ENCODE results near the gene SPR.

DNA sequence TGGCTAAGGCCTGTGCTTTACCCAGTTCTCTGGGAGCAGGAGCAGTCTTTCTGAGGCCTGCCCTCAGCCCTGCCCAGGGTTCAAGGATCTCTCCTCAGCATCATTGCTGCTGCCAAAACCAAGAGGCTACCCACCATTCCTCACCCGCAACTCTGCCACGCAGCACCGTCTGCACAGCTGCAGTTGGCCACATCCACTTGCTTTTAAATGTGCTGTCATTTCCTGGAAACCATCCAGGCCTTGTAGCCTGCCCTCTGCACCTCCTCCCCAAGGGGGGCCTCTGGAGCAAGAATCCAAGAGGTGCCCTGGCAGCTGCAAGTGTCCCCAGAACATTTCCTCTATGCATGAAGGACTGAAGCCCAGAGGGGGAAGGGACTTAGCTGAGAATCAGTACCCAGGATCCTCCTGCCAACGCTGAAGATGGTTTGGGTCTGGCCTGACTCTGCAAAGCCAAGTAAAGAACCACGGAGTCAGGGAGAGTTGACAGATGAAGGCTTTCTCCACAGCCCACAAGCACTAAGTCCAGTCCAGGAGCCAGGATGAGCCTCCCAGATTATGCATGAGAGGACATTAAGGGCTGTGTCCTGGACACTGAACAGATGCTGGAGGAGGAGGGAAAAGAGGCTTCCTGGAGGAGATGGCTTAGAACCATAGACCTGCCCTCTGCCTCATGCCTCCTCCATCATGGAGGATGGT is 45.0 kb downstream of the SPR start:
- TF ChIP-seq, protein P1, sequence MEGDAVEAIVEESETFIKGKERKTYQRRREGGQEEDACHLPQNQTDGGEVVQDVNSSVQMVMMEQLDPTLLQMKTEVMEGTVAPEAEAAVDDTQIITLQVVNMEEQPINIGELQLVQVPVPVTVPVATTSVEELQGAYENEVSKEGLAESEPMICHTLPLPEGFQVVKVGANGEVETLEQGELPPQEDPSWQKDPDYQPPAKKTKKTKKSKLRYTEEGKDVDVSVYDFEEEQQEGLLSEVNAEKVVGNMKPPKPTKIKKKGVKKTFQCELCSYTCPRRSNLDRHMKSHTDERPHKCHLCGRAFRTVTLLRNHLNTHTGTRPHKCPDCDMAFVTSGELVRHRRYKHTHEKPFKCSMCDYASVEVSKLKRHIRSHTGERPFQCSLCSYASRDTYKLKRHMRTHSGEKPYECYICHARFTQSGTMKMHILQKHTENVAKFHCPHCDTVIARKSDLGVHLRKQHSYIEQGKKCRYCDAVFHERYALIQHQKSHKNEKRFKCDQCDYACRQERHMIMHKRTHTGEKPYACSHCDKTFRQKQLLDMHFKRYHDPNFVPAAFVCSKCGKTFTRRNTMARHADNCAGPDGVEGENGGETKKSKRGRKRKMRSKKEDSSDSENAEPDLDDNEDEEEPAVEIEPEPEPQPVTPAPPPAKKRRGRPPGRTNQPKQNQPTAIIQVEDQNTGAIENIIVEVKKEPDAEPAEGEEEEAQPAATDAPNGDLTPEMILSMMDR (IDR thresholded peaks at IDR 0.05; ENCODE audit: insufficient read depth, low read length, poor library complexity, severe bottlenecking), result no peak
- TF ChIP-seq EZH2phosphoT487 (conservative IDR thresholded peaks at IDR 0.05; ENCODE audit: low read length), result no peak
